GM23248 (cell line): Measurements from ENCODE around the gene CHRNA9.

ENCODE experiments used
- EZH2 ChIP-seq: fragments of 200-600 bp; sonication (generic); IDR thresholded peaks from 2 replicates; pipeline ENCODE4 v1.6.1; 2018; ENCODE audit warnings: antibody characterized with exemption, mild to moderate bottlenecking; ENCODE audit not compliant: insufficient read depth, poor library complexity, severe bottlenecking
- EZH2phosphoT487 ChIP-seq: fragments of 200-600 bp; sonication (generic); IDR thresholded peaks from 2 replicates; pipeline ENCODE4 v1.6.1; 2018; ENCODE audit warnings: antibody characterized with exemption, moderate library complexity, mild to moderate bottlenecking, low read depth; ENCODE audit not compliant: insufficient read depth

GRCh38 chr4:40335525-40335894 lies 377 bp downstream of the CHRNA9 start:
- TF ChIP-seq EZH2phosphoT487 (no peak), EZH2 (no peak)
